CD4-positive, alpha-beta T cell (primary cell): ENCODE data around the gene HBB. TPM values are rescaled to one million over a fixed set of nuclear protein-coding genes. Genes with fewer than 3 reads are reported as not detected.

ENCODE experiments used
- ATAC-seq: fragments of 200-7000 bp; cut with Tn5 transposase; one replicate; pipeline ENCODE4 v1.10.0; 2022; ENCODE audit warnings: mild to moderate bottlenecking; ENCODE audit not compliant: poor library complexity
- CTCF ChIA-PET: fragments of 350-600 bp; sonication (Branson Sonifier 250); formaldehyde crosslinking; loops from one replicate; lab custom pipeline; 2021; ENCODE audit warnings: antibody characterized with exemption, inconsistent platforms; lab: Charles Lee
- POLR2A ChIA-PET: fragments of 350-600 bp; sonication (Branson Sonifier 250); formaldehyde crosslinking; loops from one replicate; lab custom pipeline; 2021; ENCODE audit warnings: antibody characterized with exemption, inconsistent platforms; lab: Charles Lee
- DNase-seq, 14 experiments: peaks; one replicate each; pipeline ENCODE4 v3.0.0-alpha.2; 2013 to 2020; ENCODE audit warnings: mixed read lengths in 2 of 14
- H3K27ac ChIP-seq, 2 donors: one replicate each; pipeline versions ENCODE4 v1.5.1 to v1.7.0; 2013; ENCODE audit warnings: low read length in 2 of 2, low read depth in 1 of 2, mild to moderate bottlenecking in 1 of 2
- H3K27me3 ChIP-seq, 2 experiments: 1 replicate in 1 of 2; 2 replicates in 1 of 2; pipeline versions ENCODE4 v1.6.1 to v1.7.0; 2013; ENCODE audit warnings: low read length in 2 of 2, control low read depth in 1 of 2, mild to moderate bottlenecking in 1 of 2, moderate library complexity in 1 of 2; ENCODE audit not compliant: insufficient read depth in 2 of 2, control insufficient read depth in 1 of 2
- H3K36me3 ChIP-seq: one replicate; pipeline ENCODE4 v1.6.1; 2013; ENCODE audit warnings: low read length, control low read depth; ENCODE audit not compliant: insufficient read depth
- H3K4me1 ChIP-seq: one replicate; pipeline ENCODE4 v1.6.1; 2013; ENCODE audit warnings: low read length, control low read depth; ENCODE audit not compliant: insufficient read depth
- H3K4me3 ChIP-seq: one replicate; pipeline ENCODE4 v1.5.1; 2013; ENCODE audit warnings: mild to moderate bottlenecking, low read length, moderate library complexity
- H3K9me3 ChIP-seq, 2 experiments: 1 replicate in 1 of 2; 2 replicates in 1 of 2; pipeline versions ENCODE4 v1.6.1 to v1.7.0; 2013; ENCODE audit warnings: low read length in 2 of 2, mild to moderate bottlenecking in 2 of 2, control low read depth in 1 of 2, moderate library complexity in 1 of 2; ENCODE audit not compliant: control insufficient read depth in 1 of 2, insufficient read depth in 1 of 2
- H3K27ac Mint-ChIP-seq: one replicate; pipeline ENCODE4 v1.8.0; 2020; ENCODE audit warnings: mixed read lengths
- H3K27me3 Mint-ChIP-seq: one replicate; pipeline ENCODE4 v1.8.0; 2021; ENCODE audit warnings: mixed read lengths
- H3K36me3 Mint-ChIP-seq: one replicate; pipeline ENCODE4 v1.8.0; 2021; ENCODE audit warnings: low read depth, mixed read lengths
- H3K4me1 Mint-ChIP-seq: one replicate; pipeline ENCODE4 v1.8.0; 2021; ENCODE audit warnings: low read depth, mixed read lengths
- H3K4me3 Mint-ChIP-seq: one replicate; pipeline ENCODE4 v1.8.0; 2020; ENCODE audit warnings: mild to moderate bottlenecking, mixed read lengths
- H3K9me3 Mint-ChIP-seq: one replicate; pipeline ENCODE4 v1.8.0; 2020; ENCODE audit warnings: mixed read lengths
- intact Hi-C, 2 experiments: fragments of 100-400 bp; cut with DNase I in 1 of 2; cut with micrococcal nuclease in 1 of 2; formaldehyde crosslinking; loops; one replicate each; pipeline versions ENCODE4 v1.15.1 to v1.9.0; 2023 to 2025; cut with DNase I, micrococcal nuclease
- total RNA-seq, 174 experiments: library from RNA in 2 of 174; stranded (reverse) in 2 of 174; gene quantifications; one replicate each; pipeline ENCODE4 v1.2.3 and lab custom pipeline; 2021 to 2026
- TF ChIP-seq, protein P1 (sequence below): fragments of 200-600 bp; IDR thresholded peaks from one replicate; pipeline ENCODE4 v1.8.0; 2022; ENCODE audit warnings: antibody characterized with exemption, mild to moderate bottlenecking

Gene HBB
- total RNA-seq, 2 experiments from 2014 or later: 0.45 TPM; not detected in 1

DNA sequence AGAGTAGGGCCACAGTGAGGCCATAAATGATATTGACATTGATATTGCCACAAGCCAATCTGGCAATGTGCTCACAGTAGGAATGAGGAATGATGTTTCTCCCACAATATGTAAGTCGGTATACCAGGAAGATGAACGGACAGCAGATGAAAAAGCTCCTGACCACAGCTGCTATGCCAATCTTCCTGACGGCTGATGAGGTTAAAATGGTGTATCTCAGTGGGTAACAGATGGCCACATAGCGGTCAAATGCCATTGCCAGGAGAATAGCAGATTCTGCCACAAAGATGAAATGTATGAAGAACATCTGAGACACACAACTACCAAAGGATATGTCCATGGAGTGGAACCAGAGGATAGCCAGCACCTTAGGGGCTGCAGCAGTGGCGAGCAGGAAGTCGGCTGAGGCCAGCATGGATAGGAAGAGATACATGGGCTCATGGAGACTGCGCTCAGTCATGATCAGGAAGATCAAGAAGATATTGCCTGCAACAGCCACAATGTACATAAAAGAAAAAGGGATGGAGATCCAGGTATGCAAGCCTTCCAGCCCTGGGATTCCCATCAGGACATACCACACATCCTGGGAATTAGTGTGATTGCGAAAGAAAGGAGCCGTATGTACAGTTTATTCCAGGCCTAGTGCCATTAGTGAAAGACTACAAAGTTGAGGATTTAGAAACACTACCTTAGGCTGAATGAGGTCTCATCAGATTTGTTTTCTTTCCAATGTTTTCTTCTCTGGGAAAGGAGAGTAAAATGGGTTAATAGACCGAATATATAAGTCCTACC is 48.6 kb downstream of the HBB start:
- H3K27ac Mint-ChIP-seq: no peak overlapping the region
- Histone ChIP-seq H3K4me3 (no peak overlapping the region), H3K27ac (no peak overlapping the region), H3K36me3 (no peaks in the 10 kb centered on the region), H3K4me1 (no peaks in the 10 kb centered on the region), H3K27me3 (no peaks in the 10 kb centered on the region), H3K9me3 (no peaks in the 10 kb centered on the region)
- H3K9me3 Mint-ChIP-seq: no peaks in the 10 kb centered on the region
- H3K27me3 Mint-ChIP-seq: no peaks in the 10 kb centered on the region
- H3K4me3 Mint-ChIP-seq: no peak overlapping the region
- POLR2A ChIA-PET: no interaction called here
- TF ChIP-seq, protein P1, sequence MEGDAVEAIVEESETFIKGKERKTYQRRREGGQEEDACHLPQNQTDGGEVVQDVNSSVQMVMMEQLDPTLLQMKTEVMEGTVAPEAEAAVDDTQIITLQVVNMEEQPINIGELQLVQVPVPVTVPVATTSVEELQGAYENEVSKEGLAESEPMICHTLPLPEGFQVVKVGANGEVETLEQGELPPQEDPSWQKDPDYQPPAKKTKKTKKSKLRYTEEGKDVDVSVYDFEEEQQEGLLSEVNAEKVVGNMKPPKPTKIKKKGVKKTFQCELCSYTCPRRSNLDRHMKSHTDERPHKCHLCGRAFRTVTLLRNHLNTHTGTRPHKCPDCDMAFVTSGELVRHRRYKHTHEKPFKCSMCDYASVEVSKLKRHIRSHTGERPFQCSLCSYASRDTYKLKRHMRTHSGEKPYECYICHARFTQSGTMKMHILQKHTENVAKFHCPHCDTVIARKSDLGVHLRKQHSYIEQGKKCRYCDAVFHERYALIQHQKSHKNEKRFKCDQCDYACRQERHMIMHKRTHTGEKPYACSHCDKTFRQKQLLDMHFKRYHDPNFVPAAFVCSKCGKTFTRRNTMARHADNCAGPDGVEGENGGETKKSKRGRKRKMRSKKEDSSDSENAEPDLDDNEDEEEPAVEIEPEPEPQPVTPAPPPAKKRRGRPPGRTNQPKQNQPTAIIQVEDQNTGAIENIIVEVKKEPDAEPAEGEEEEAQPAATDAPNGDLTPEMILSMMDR: no peak
- no peak for DNase-seq
- no peak for ATAC-seq
- no peaks in the 10 kb centered on the region for H3K36me3 Mint-ChIP-seq
- no peaks in the 10 kb centered on the region for H3K4me1 Mint-ChIP-seq
- intact Hi-C loops: no loop called here
- CTCF ChIA-PET: no interaction called here

Other genes with a start within 250 kb of the HBB start
- not detected for gene OR51L1, start 232.2 kb downstream of the HBB start, total RNA-seq
- gene OR52J3, start 180.5 kb downstream of the HBB start, total RNA-seq: not detected
- gene OR52E2, start 167.4 kb downstream of the HBB start, total RNA-seq: not detected
- not detected for gene OR52E1, start 157.5 kb downstream of the HBB start, total RNA-seq
- not detected for gene OR52A5, start 88.7 kb downstream of the HBB start, total RNA-seq
- gene OR52A1, start 72.3 kb downstream of the HBB start, total RNA-seq: not detected
- not detected for gene OR51V1, start 26.4 kb downstream of the HBB start, total RNA-seq
- gene HBD, start 7.4 kb upstream of the HBB start, total RNA-seq: not detected
- gene HBG1, start 22.8 kb upstream of the HBB start, total RNA-seq: not detected
- not detected for gene HBG2, start 27.7 kb upstream of the HBB start, total RNA-seq
- not detected for gene HBE1, start 42.9 kb upstream of the HBB start, total RNA-seq
- not detected for gene OR51B4, start 74.9 kb upstream of the HBB start, total RNA-seq
- gene OR51B2, start 97.2 kb upstream of the HBB start, total RNA-seq: not detected
- gene OR51B5, start 116.5 kb upstream of the HBB start, total RNA-seq: under 1 TPM in 1 of 2 experiments, not detected in 1; 0.30 TPM
- not detected for gene OR51B6, start 124.4 kb upstream of the HBB start, total RNA-seq
- gene OR51M1, start 156.7 kb upstream of the HBB start, total RNA-seq: not detected
- not detected for gene OR51Q1, start 195.0 kb upstream of the HBB start, total RNA-seq
- not detected for gene OR51I1, start 214.4 kb upstream of the HBB start, total RNA-seq
- gene OR51I2, start 222.3 kb upstream of the HBB start, total RNA-seq: not detected